Lower leg skin (tissue), 3 donors: ENCODE measurements around the gene CD302.
"Not testable (repeated sequence)": the region's sequence is repeated elsewhere in the genome, so short reads cannot be mapped to it uniquely, and the experiment has no call there.

Source experiments
- CTCF ChIP-seq, 3 donors: fragments of 450-650 bp; IDR thresholded peaks; one replicate each; pipeline ENCODE4 v1.5.1; 2016; ENCODE audit warnings: antibody characterized with exemption in 3 of 3, mild to moderate bottlenecking in 3 of 3, moderate library complexity in 2 of 3
- POLR2A ChIP-seq, 2 donors: fragments of 450-650 bp; IDR thresholded peaks; one replicate each; pipeline ENCODE4 v1.6.1; 2016 to 2017; ENCODE audit warnings: antibody characterized with exemption in 2 of 2, mild to moderate bottlenecking in 1 of 2, moderate library complexity in 1 of 2

- TF ChIP-seq CTCF, POLR2A (IDR thresholded peaks at IDR 0.05): not testable (repeated sequence)
Measured at GRCh38 chr2:159787647-159788046, 10.4 kb downstream of the CD302 start.
